GM18867 (cell line): ENCODE data around the gene PACRG.

Source experiments
- ATAC-seq: cut with Tn5 transposase; IDR thresholded peaks from one replicate; pipeline ENCODE4 v1.9.1; 2021; ENCODE audit warnings: mild to moderate bottlenecking, moderate library complexity; ENCODE audit not compliant: unreplicated experiment

The PACRG gene

GRCh38 chr6:163323274-163323673 lies 595.5 kb downstream of the PACRG start:
- no peak for ATAC-seq

GRCh38 chr6:163323705-163324104 lies 595.9 kb downstream of the PACRG start:
- ATAC-seq = no peak

GRCh38 chr6:163324326-163324687 lies 596.5 kb downstream of the PACRG start:
- ATAC-seq = no peak

- ATAC-seq = no peak
Measured at GRCh38 chr6:163324688-163325389, 597.1 kb downstream of the PACRG start.

- no peak for ATAC-seq
Measured at GRCh38 chr6:163325390-163325784, 597.6 kb downstream of the PACRG start.

- no peak for ATAC-seq
Measured at GRCh38 chr6:163327165-163327880, 599.5 kb downstream of the PACRG start.

- ATAC-seq = no peak
Measured at GRCh38 chr6:163327921-163328320, 600.1 kb downstream of the PACRG start.

GRCh38 chr6:163328411-163328810 lies 600.6 kb downstream of the PACRG start:
- no peak for ATAC-seq

GRCh38 chr6:163329991-163330390 lies 602.2 kb downstream of the PACRG start:
- ATAC-seq = no peak

- ATAC-seq = no peak
Measured at GRCh38 chr6:163331245-163331644, 603.5 kb downstream of the PACRG start.

GRCh38 chr6:163332575-163332974 lies 604.8 kb downstream of the PACRG start:
- no peak for ATAC-seq

- no peak for ATAC-seq
Measured at GRCh38 chr6:163333038-163333437, 605.3 kb downstream of the PACRG start.

GRCh38 chr6:163333701-163334663 lies 606.2 kb downstream of the PACRG start:
- ATAC-seq = no peak

- no peak for ATAC-seq
Measured at GRCh38 chr6:163335056-163335455, 607.3 kb downstream of the PACRG start.

- no peak for ATAC-seq
Measured at GRCh38 chr6:163335671-163336545, 608.1 kb downstream of the PACRG start.

- ATAC-seq = no peak
Measured at GRCh38 chr6:163336961-163337360, 609.2 kb downstream of the PACRG start.

GRCh38 chr6:163337958-163338357 lies 610.2 kb downstream of the PACRG start:
- ATAC-seq = no peak

- no peak for ATAC-seq
Measured at GRCh38 chr6:163338671-163339405, 611.1 kb downstream of the PACRG start.

GRCh38 chr6:163339466-163339865 lies 611.7 kb downstream of the PACRG start:
- no peak for ATAC-seq
